DND-41 (cell line): ENCODE measurements around the gene CFAP54.

Experiments used
- CTCF ChIP-seq: IDR thresholded peaks from 2 replicates; pipeline ENCODE4 v1.5.1; 2012; ENCODE audit warnings: borderline replicate concordance, low read length, moderate library complexity, mild to moderate bottlenecking; ENCODE audit not compliant: poor library complexity, severe bottlenecking; ENCODE audit errors: extremely low read depth
- EZH2 ChIP-seq: IDR thresholded peaks from 3 replicates; pipeline ENCODE4 v1.6.1; 2012; ENCODE audit warnings: borderline replicate concordance, low read depth, mild to moderate bottlenecking, moderate library complexity, low read length, inconsistent platforms; ENCODE audit not compliant: severe bottlenecking

- TF ChIP-seq EZH2 (no peak), CTCF (no peak)
Observed at GRCh38 chr12:96452261-96452922, 37.0 kb upstream of the CFAP54 start.
